Gastrocnemius medialis (tissue), 4 donors: ENCODE measurements around the gene CAMTA1.

ENCODE experiments used
- POLR2A ChIP-seq, 2 donors: fragments of 450-650 bp; IDR thresholded peaks; one replicate each; pipeline ENCODE4 v1.6.1; 2017; ENCODE audit warnings: antibody characterized with exemption in 2 of 2, mild to moderate bottlenecking in 2 of 2, moderate library complexity in 2 of 2
- TF ChIP-seq, protein P1 (sequence below), 5 experiments: fragments of 450-650 bp in 3 of 5; fragments of 200-600 bp in 2 of 5; sonication (generic) in 2 of 5; IDR thresholded peaks in 4 of 5; conservative IDR thresholded peaks in 1 of 5; 1 replicate in 4 of 5; 2 replicates in 1 of 5; pipeline ENCODE4 v1.5.1; 2016 to 2019; ENCODE audit warnings: antibody characterized with exemption in 5 of 5, mild to moderate bottlenecking in 3 of 5, moderate library complexity in 3 of 5

DNA sequence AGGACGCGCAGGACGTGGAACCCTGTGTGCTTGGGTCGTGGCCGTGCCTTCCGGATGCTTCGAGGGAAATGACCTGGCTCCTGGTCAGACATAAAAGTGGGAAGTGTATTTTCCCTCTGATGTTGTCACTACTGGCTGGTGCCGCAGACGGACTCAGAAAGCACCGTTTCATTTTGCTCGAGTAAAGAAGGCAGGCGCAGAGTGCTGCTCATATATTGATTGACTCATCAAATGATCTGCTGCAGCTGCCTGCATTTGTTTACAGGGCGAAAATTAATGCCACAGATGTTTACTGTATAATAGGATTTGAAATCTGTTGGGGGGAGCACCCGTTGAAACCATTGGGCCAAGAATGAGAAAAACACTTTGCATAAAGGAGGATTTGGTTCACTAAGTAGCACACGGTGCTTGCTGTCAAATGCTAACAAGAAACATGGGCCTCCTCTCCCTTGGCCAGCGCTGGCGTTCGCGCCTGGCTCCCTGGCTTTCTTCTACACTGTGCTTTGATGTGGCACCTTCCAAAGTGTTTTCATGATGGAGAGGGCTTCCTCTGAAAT lies 365.5 kb downstream of the CAMTA1 start:
- TF ChIP-seq, protein P1, sequence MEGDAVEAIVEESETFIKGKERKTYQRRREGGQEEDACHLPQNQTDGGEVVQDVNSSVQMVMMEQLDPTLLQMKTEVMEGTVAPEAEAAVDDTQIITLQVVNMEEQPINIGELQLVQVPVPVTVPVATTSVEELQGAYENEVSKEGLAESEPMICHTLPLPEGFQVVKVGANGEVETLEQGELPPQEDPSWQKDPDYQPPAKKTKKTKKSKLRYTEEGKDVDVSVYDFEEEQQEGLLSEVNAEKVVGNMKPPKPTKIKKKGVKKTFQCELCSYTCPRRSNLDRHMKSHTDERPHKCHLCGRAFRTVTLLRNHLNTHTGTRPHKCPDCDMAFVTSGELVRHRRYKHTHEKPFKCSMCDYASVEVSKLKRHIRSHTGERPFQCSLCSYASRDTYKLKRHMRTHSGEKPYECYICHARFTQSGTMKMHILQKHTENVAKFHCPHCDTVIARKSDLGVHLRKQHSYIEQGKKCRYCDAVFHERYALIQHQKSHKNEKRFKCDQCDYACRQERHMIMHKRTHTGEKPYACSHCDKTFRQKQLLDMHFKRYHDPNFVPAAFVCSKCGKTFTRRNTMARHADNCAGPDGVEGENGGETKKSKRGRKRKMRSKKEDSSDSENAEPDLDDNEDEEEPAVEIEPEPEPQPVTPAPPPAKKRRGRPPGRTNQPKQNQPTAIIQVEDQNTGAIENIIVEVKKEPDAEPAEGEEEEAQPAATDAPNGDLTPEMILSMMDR (IDR thresholded peaks at IDR 0.05 in 4 of 5, conservative IDR thresholded peaks at IDR 0.05 in 1 of 5) = no peak
- no peak for TF ChIP-seq POLR2A (IDR thresholded peaks at IDR 0.05)
